NOMO-1 treated with DMSO at 0.1 percent for 48 hours (cell line): ENCODE measurements around the gene TMEM44.
"Not testable (repeated sequence)": the region's sequence is repeated elsewhere in the genome, so short reads cannot be mapped to it uniquely, and the experiment has no call there.

Experiments used
- DNase-seq: peaks from one replicate; lab custom pipeline; 2025; ENCODE audit not compliant: unreplicated experiment; lab: John Stamatoyannopoulos, UW

The TMEM44 gene

GRCh38 chr3:194556086-194557056, 76.8 kb downstream of the TMEM44 start:
- DNase-seq: peak; percentile 55

- no peak for DNase-seq
Observed at GRCh38 chr3:194555175-194556062, 77.8 kb downstream of the TMEM44 start.

GRCh38 chr3:194554473-194555123, 78.6 kb downstream of the TMEM44 start:
- no peak for DNase-seq

GRCh38 chr3:194552327-194552949, 80.8 kb downstream of the TMEM44 start:
- no peak for DNase-seq

GRCh38 chr3:194549853-194550252, 83.4 kb downstream of the TMEM44 start:
- DNase-seq: no peak

GRCh38 chr3:194548346-194549321, 84.6 kb downstream of the TMEM44 start:
- DNase-seq: no peak

GRCh38 chr3:194547042-194547441, 86.2 kb downstream of the TMEM44 start:
- DNase-seq: no peak

GRCh38 chr3:194545538-194545937, 87.7 kb downstream of the TMEM44 start:
- DNase-seq: not testable (repeated sequence)

GRCh38 chr3:194543550-194543949, 89.7 kb downstream of the TMEM44 start:
- DNase-seq: no peak

- DNase-seq: no peak
Observed at GRCh38 chr3:194541483-194541882, 91.7 kb downstream of the TMEM44 start.

- peak; percentile 83 for DNase-seq
Observed at GRCh38 chr3:194540274-194540905, 92.8 kb downstream of the TMEM44 start.

- DNase-seq: no peak
Observed at GRCh38 chr3:194539498-194539897, 93.7 kb downstream of the TMEM44 start.

GRCh38 chr3:194537732-194538247, 95.4 kb downstream of the TMEM44 start:
- no peak for DNase-seq
